Measurements from ENCODE around the gene HSPA6.
"Not testable (repeated sequence)": the region's sequence is repeated elsewhere in the genome, so short reads cannot be mapped to it uniquely, and the experiment has no call there.

Gene HSPA6

GRCh38 chr1:161553631-161554030, 29.3 kb downstream of the HSPA6 start:
- not testable (repeated sequence) for H3K4me3 Mint-ChIP-seq; H3K27me3 Mint-ChIP-seq (ENCODE audit: low read depth); H3K36me3 Mint-ChIP-seq (ENCODE audit: low read depth); DNase-seq (ENCODE audit: low spot score); H3K9me3 Mint-ChIP-seq; H3K27ac Mint-ChIP-seq
- peaks cover 22% of the 10 kb centered on the region for H3K4me1 Mint-ChIP-seq (ENCODE audit: low read depth)

- Mint-ChIP-seq H3K27ac (peak overlapping the region; percentile 74), H3K4me3 (peak overlapping the region; percentile 41), H3K4me1 (ENCODE audit: low read depth) (peaks cover 22% of the 10 kb centered on the region)
- not testable (repeated sequence) for H3K36me3 Mint-ChIP-seq (ENCODE audit: low read depth); H3K9me3 Mint-ChIP-seq; DNase-seq (ENCODE audit: low spot score); H3K27me3 Mint-ChIP-seq (ENCODE audit: low read depth)
These were observed 30.0 kb downstream of the HSPA6 start for GRCh38 chr1:161554340-161554739.

GRCh38 chr1:161554815-161555417, 30.6 kb downstream of the HSPA6 start:
- H3K9me3 Mint-ChIP-seq; H3K36me3 Mint-ChIP-seq (ENCODE audit: low read depth); H3K27me3 Mint-ChIP-seq (ENCODE audit: low read depth): not testable (repeated sequence)
- peak; percentile 59 for DNase-seq (ENCODE audit: low spot score)
- Mint-ChIP-seq H3K4me1 (ENCODE audit: low read depth) (peaks cover 21% of the 10 kb centered on the region), H3K27ac (peak overlapping the region; percentile 79), H3K4me3 (peak overlapping the region; percentile 51)

GRCh38 chr1:161556143-161556542, 31.8 kb downstream of the HSPA6 start:
- H3K4me3 Mint-ChIP-seq; H3K9me3 Mint-ChIP-seq; H3K27me3 Mint-ChIP-seq (ENCODE audit: low read depth); H3K36me3 Mint-ChIP-seq (ENCODE audit: low read depth); DNase-seq (ENCODE audit: low spot score); H3K27ac Mint-ChIP-seq: not testable (repeated sequence)
- peaks cover 24% of the 10 kb centered on the region for H3K4me1 Mint-ChIP-seq (ENCODE audit: low read depth)

- not testable (repeated sequence) for DNase-seq (ENCODE audit: low spot score); H3K27me3 Mint-ChIP-seq (ENCODE audit: low read depth); H3K27ac Mint-ChIP-seq; H3K9me3 Mint-ChIP-seq; H3K36me3 Mint-ChIP-seq (ENCODE audit: low read depth); H3K4me3 Mint-ChIP-seq
- H3K4me1 Mint-ChIP-seq (ENCODE audit: low read depth) = peaks cover 27% of the 10 kb centered on the region
These were observed 32.6 kb downstream of the HSPA6 start for GRCh38 chr1:161556990-161557389.

GRCh38 chr1:161557506-161558450, 33.4 kb downstream of the HSPA6 start:
- H3K36me3 Mint-ChIP-seq (ENCODE audit: low read depth); H3K4me3 Mint-ChIP-seq; H3K9me3 Mint-ChIP-seq; DNase-seq (ENCODE audit: low spot score); H3K27me3 Mint-ChIP-seq (ENCODE audit: low read depth): not testable (repeated sequence)
- H3K4me1 Mint-ChIP-seq (ENCODE audit: low read depth) = peaks cover 27% of the 10 kb centered on the region
- peak overlapping the region; percentile 62 for H3K27ac Mint-ChIP-seq

GRCh38 chr1:161560960-161561715, 36.8 kb downstream of the HSPA6 start:
- not testable (repeated sequence) for H3K36me3 Mint-ChIP-seq (ENCODE audit: low read depth); H3K9me3 Mint-ChIP-seq
- peak overlapping the region; percentile 71 for H3K27ac Mint-ChIP-seq
- peak overlapping the region; percentile 40 for H3K4me3 Mint-ChIP-seq
- peaks cover 14% of the 10 kb centered on the region for H3K27me3 Mint-ChIP-seq (ENCODE audit: low read depth)
- DNase-seq (ENCODE audit: low spot score) = peak; percentile 26
- peaks cover 12% of the 10 kb centered on the region for H3K4me1 Mint-ChIP-seq (ENCODE audit: low read depth)

GRCh38 chr1:161562441-161562840, 38.1 kb downstream of the HSPA6 start:
- H3K9me3 Mint-ChIP-seq; H3K4me3 Mint-ChIP-seq; H3K27ac Mint-ChIP-seq; H3K36me3 Mint-ChIP-seq (ENCODE audit: low read depth); DNase-seq (ENCODE audit: low spot score): not testable (repeated sequence)
- Mint-ChIP-seq H3K4me1 (ENCODE audit: low read depth) (peaks cover 16% of the 10 kb centered on the region), H3K27me3 (ENCODE audit: low read depth) (peaks cover 17% of the 10 kb centered on the region)

- not testable (repeated sequence) for H3K9me3 Mint-ChIP-seq; H3K27ac Mint-ChIP-seq; DNase-seq (ENCODE audit: low spot score); H3K36me3 Mint-ChIP-seq (ENCODE audit: low read depth); H3K4me3 Mint-ChIP-seq
- H3K27me3 Mint-ChIP-seq (ENCODE audit: low read depth) = peaks cover 17% of the 10 kb centered on the region
- peaks cover 14% of the 10 kb centered on the region for H3K4me1 Mint-ChIP-seq (ENCODE audit: low read depth)
These were observed 39.2 kb downstream of the HSPA6 start for GRCh38 chr1:161563522-161563921.

- not testable (repeated sequence) for H3K4me1 Mint-ChIP-seq (ENCODE audit: low read depth); DNase-seq (ENCODE audit: low spot score); H3K27ac Mint-ChIP-seq; H3K4me3 Mint-ChIP-seq; H3K36me3 Mint-ChIP-seq (ENCODE audit: low read depth); H3K9me3 Mint-ChIP-seq
- peaks cover 26% of the 10 kb centered on the region for H3K27me3 Mint-ChIP-seq (ENCODE audit: low read depth)
These were observed 42.2 kb downstream of the HSPA6 start for GRCh38 chr1:161566602-161566960.

GRCh38 chr1:161571703-161572102, 47.4 kb downstream of the HSPA6 start:
- H3K27me3 Mint-ChIP-seq (ENCODE audit: low read depth); H3K4me3 Mint-ChIP-seq; H3K4me1 Mint-ChIP-seq (ENCODE audit: low read depth); H3K36me3 Mint-ChIP-seq (ENCODE audit: low read depth); H3K9me3 Mint-ChIP-seq; DNase-seq (ENCODE audit: low spot score); H3K27ac Mint-ChIP-seq: not testable (repeated sequence)

Data from T-helper 2 cell treated with Interferon-gamma antibody and Interleukin-4, amounts not matched to agents 5 μg/mL and 100 μg/mL, for 36 hours (primary cell).